Adipocyte (in vitro differentiated cells): ENCODE results near the gene KCNMA1.
A peak's percentile ranks its signal among the peaks of the same experiment; 100 is the strongest.

Experiments
- DNase-seq: peaks from one replicate; pipeline ENCODE4 v3.0.0-alpha.2; 2015; ENCODE audit warnings: low read depth
- H3K27me3 ChIP-seq: replicated peaks from 2 replicates; pipeline ENCODE4 v1.7.0; 2013; ENCODE audit warnings: mild to moderate bottlenecking, low read length, moderate library complexity; ENCODE audit not compliant: control insufficient read depth, insufficient read depth
- H3K36me3 ChIP-seq: 2 replicates; pipeline ENCODE4 v1.7.0; 2013; ENCODE audit warnings: low read length, mild to moderate bottlenecking, moderate library complexity; ENCODE audit not compliant: control insufficient read depth, insufficient read depth, severe bottlenecking
- H3K4me1 ChIP-seq: 2 replicates; pipeline ENCODE4 v1.7.0; 2013; ENCODE audit warnings: mild to moderate bottlenecking, low read length, moderate library complexity; ENCODE audit not compliant: control insufficient read depth, insufficient read depth
- H3K4me3 ChIP-seq: 2 replicates; pipeline ENCODE4 v1.7.0; 2013; ENCODE audit warnings: mild to moderate bottlenecking, low read length, moderate library complexity
- H3K9ac ChIP-seq: 2 replicates; pipeline ENCODE4 v1.7.0; 2013; ENCODE audit warnings: mild to moderate bottlenecking, low read length, moderate library complexity
- H3K9me3 ChIP-seq: 2 replicates; pipeline ENCODE4 v1.7.0; 2013; ENCODE audit warnings: mild to moderate bottlenecking, low read length, moderate library complexity; ENCODE audit not compliant: control insufficient read depth

KCNMA1 gene

DNA sequence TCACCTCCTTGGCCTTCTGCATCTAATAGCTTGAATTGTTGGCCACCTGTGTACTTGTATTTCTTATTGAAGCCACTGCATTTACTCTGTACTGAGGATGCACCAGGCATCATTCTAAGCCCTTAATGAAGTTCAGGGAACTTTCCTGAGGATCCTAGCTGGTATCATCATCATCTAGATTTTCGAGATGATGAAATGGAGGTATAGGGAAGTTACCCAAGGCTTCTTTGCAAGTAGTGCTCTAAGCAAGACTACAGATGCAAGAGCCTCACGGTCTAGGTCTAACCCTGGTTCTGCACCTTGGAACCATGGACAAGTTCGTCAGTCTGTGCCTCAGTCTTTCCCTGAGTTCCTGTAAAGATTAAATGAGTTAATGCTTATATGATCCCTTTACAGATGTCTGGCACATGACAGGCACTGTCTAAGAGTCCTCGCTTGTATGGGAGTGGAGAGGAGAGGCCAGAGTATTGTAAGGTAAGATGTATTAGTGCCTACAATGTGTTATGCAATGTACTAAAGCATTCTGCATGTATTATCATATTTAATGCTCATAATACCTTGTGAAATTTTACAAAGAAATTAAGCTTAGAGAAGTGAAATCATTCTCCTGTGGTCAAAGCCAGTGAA is 145.1 kb downstream of the KCNMA1 start:
- no peaks in the 10 kb centered on the region for H3K4me1 ChIP-seq
- H3K27me3 ChIP-seq: no peaks in the 10 kb centered on the region

GRCh38 chr10:77490534-77491314 is 146.9 kb downstream of the KCNMA1 start:
- Histone ChIP-seq H3K36me3 (no peaks in the 10 kb centered on the region), H3K27me3 (no peaks in the 10 kb centered on the region), H3K4me3 (no peak overlapping the region), H3K9me3 (peaks cover 6% of the 10 kb centered on the region), H3K4me1 (no peaks in the 10 kb centered on the region), H3K9ac (no peak overlapping the region)
- no peak for DNase-seq

More for the DNA sequence above, 145.1 kb downstream of the KCNMA1 start:
- H3K4me3 ChIP-seq: no peak overlapping the region
- H3K9me3 ChIP-seq: no peaks in the 10 kb centered on the region
- no peak for DNase-seq
- no peaks in the 10 kb centered on the region for H3K36me3 ChIP-seq
- no peak overlapping the region for H3K9ac ChIP-seq

GRCh38 chr10:77486517-77486916 is 151.1 kb downstream of the KCNMA1 start:
- Histone ChIP-seq H3K9me3 (peaks cover 6% of the 10 kb centered on the region), H3K9ac (no peak overlapping the region), H3K4me3 (no peak overlapping the region), H3K4me1 (peaks cover 9% of the 10 kb centered on the region), H3K27me3 (no peaks in the 10 kb centered on the region), H3K36me3 (no peaks in the 10 kb centered on the region)
- DNase-seq: no peak

- Histone ChIP-seq H3K9ac (no peak overlapping the region), H3K4me1 (peaks cover 9% of the 10 kb centered on the region), H3K36me3 (no peaks in the 10 kb centered on the region), H3K27me3 (no peaks in the 10 kb centered on the region), H3K4me3 (no peak overlapping the region), H3K9me3 (peaks cover 6% of the 10 kb centered on the region)
- DNase-seq: no peak
Measured at GRCh38 chr10:77485847-77486246, 151.8 kb downstream of the KCNMA1 start.

DNA sequence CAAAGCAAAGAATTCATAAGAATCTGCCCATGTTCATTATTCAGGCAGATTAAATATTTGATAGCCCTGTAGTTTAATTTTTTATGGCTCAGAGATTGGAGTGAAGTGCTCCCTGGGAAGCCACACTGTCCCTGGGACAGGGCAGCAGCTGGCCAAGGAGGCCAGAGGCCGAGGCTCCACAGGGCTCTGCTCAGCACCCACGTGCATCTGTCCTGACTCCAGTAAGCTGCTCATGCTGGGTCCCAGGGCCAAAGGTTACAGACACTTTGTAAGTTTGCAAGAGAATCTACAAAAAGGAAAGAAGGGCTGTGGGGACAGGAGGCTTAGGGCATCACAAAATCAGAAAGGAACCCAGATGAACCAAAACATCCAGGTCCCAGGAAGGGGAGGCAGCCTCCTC is 155.5 kb downstream of the KCNMA1 start:
- no peaks in the 10 kb centered on the region for H3K36me3 ChIP-seq
- no peaks in the 10 kb centered on the region for H3K27me3 ChIP-seq
- peaks cover 6% of the 10 kb centered on the region for H3K9me3 ChIP-seq
- DNase-seq: no peak
- peaks cover 31% of the 10 kb centered on the region for H3K4me1 ChIP-seq
- no peak overlapping the region for H3K4me3 ChIP-seq
- H3K9ac ChIP-seq: peak overlapping the region; percentile 11

- DNase-seq: no peak
- no peaks in the 10 kb centered on the region for H3K27me3 ChIP-seq
- H3K9ac ChIP-seq: no peak overlapping the region
- no peaks in the 10 kb centered on the region for H3K36me3 ChIP-seq
- H3K9me3 ChIP-seq: no peaks in the 10 kb centered on the region
- H3K4me3 ChIP-seq: no peak overlapping the region
- peaks cover 31% of the 10 kb centered on the region for H3K4me1 ChIP-seq
Measured at GRCh38 chr10:77479586-77479985, 158.0 kb downstream of the KCNMA1 start.

DNA sequence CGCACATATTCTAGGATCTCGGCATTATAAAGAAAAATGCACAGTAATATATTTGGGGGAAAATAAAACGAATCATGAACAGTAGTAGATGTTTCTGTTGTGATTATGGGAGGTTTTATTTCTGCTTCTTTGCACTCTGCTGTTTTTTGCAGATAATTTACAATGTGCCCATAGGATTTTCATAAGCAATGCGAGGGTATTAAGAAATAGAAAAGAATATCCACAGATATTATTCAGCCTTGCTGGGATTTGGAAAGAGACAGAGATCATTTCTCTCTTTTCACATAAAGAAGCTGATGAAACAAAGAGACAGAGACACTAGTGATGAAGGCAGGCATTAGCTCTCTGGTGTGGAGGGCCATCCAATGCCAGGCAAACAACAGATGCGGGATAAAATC is 158.6 kb downstream of the KCNMA1 start:
- no peaks in the 10 kb centered on the region for H3K9me3 ChIP-seq
- no peaks in the 10 kb centered on the region for H3K36me3 ChIP-seq
- no peaks in the 10 kb centered on the region for H3K27me3 ChIP-seq

DNA sequence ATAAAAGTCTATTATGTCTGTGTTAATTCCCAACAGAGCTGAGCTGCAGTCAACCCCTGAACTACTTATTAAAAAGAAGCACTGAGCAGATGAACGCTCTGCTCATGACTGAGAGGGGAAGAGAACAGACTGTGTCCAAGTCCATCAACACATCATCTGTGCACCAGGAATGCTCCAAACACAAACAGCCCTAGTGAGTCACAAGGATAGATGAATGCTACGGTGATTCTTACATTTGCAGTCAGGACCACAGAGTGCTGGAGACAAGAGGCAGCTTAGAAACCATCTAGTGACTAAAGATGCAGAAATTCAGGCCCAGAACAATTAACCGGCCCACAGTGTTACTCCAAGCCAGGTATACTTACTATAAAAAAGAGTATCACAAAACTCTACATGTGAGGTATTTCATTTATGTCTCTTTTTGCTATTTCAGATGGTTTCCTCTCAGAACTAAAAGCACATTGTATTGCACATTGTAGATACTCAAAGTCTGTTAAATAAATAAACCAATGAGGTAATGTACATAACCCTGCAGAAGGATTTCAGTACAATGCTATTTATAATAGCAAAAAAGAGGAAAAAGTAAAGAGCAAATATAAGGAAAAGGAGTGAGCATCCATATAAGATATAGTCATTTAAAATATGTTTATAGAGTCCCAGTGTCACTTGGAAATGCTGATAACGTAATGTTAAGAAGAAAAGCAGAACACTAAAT is 159.2 kb downstream of the KCNMA1 start:
- Histone ChIP-seq H3K27me3 (no peaks in the 10 kb centered on the region), H3K4me1 (peaks cover 31% of the 10 kb centered on the region), H3K36me3 (no peaks in the 10 kb centered on the region), H3K9me3 (no peaks in the 10 kb centered on the region), H3K9ac (no peak overlapping the region), H3K4me3 (no peak overlapping the region)
- peak; percentile 73 for DNase-seq

More for the DNA sequence above, 158.6 kb downstream of the KCNMA1 start:
- H3K4me3 ChIP-seq: no peak overlapping the region
- no peak overlapping the region for H3K9ac ChIP-seq
- peaks cover 31% of the 10 kb centered on the region for H3K4me1 ChIP-seq
- no peak for DNase-seq

- no peak for DNase-seq
- Histone ChIP-seq H3K36me3 (no peaks in the 10 kb centered on the region), H3K4me1 (peaks cover 20% of the 10 kb centered on the region), H3K9me3 (no peaks in the 10 kb centered on the region), H3K27me3 (no peaks in the 10 kb centered on the region), H3K9ac (no peak overlapping the region), H3K4me3 (no peak overlapping the region)
Measured at GRCh38 chr10:77475522-77475921, 162.1 kb downstream of the KCNMA1 start.

DNA sequence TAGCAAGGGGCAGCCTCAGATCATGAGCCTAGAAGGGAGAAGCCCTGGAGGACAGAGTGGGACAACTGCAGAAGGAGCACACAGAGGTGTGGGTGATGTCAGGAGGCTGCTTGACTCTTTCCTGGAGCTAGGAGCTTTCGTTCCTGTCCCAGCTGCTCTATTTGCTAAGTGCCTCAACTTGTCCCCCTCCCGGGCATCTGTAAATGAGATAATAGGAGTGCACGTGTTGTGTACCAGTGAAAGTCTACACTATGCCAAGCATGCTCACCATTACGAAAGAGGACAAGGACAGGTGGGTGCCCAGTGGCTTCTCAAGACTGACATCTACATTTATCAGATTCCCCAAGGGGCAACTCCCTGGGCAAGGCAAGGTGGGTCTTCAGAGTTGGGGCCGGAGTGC is 162.7 kb downstream of the KCNMA1 start:
- no peak for DNase-seq
- Histone ChIP-seq H3K9ac (no peak overlapping the region), H3K4me1 (peaks cover 14% of the 10 kb centered on the region), H3K4me3 (no peak overlapping the region), H3K36me3 (no peaks in the 10 kb centered on the region), H3K27me3 (no peaks in the 10 kb centered on the region), H3K9me3 (no peaks in the 10 kb centered on the region)

DNA sequence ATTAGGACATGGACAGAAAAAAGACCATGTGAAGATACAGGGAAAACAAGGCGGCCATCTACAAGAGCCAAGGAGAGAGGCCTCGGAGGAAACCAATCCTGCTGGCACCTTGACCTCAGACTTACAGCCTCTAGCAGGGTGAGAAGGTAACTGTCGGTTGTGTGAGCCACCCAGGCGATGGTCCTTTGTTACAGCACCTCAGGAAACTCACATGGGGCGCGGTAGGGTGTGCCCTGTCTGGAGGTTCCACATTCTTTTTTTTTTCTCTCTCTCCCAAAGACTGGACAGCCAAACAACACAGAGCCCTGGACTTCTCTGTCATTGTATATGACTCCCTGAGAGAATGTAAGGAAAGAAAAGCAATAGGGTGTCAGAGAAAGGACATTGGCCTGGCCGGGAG is 163.2 kb downstream of the KCNMA1 start:
- H3K36me3 ChIP-seq: no peaks in the 10 kb centered on the region
- no peaks in the 10 kb centered on the region for H3K9me3 ChIP-seq
- no peak overlapping the region for H3K9ac ChIP-seq
- no peaks in the 10 kb centered on the region for H3K27me3 ChIP-seq
- H3K4me3 ChIP-seq: no peak overlapping the region
- no peak for DNase-seq
- peaks cover 10% of the 10 kb centered on the region for H3K4me1 ChIP-seq
